Mononuclear cell (primary cell): ENCODE measurements around the gene GAB3. TPM values are rescaled to one million over a fixed set of nuclear protein-coding genes. Genes with fewer than 3 reads are reported as not detected.
A peak's percentile ranks its signal among the peaks of the same experiment; 100 is the strongest.

Experiments
- H3K27me3 ChIP-seq: 2 replicates; pipeline ENCODE4 v1.6.0; 2011; ENCODE audit warnings: low read length, control low read depth; ENCODE audit not compliant: insufficient read depth
- H3K4me1 ChIP-seq: 2 replicates; pipeline ENCODE4 v1.5.1; 2011; ENCODE audit warnings: mild to moderate bottlenecking, low read length, control low read depth; ENCODE audit not compliant: insufficient read depth
- H3K4me3 ChIP-seq: 2 replicates; pipeline ENCODE4 v1.5.1; 2011; ENCODE audit warnings: mild to moderate bottlenecking, low read length, moderate library complexity
- H3K9me3 ChIP-seq: 2 replicates; pipeline ENCODE4 v1.5.1; 2011; ENCODE audit warnings: low read depth, mild to moderate bottlenecking, control low read depth, low read length
- total RNA-seq: library from RNA; depleted of rRNA; stranded (reverse); fragments of >200 nt; gene quantifications from one replicate; pipeline ENCODE4 v1.2.3, GENCODE V29; 2012

GAB3 gene
- total RNA-seq, result 10.1 TPM

GRCh38 chrX:154750301-154751202 is at the start of gene GAB3:
Gene GAB3 (minus strand): TSS chrX:154751077. CDS start chrX:154751025, 52 bp downstream.
- Histone ChIP-seq H3K4me3 (peak within 1 kb of the TSS; percentile 58), H3K27me3 (no peaks in the 10 kb centered on the region)

GRCh38 chrX:154799556-154800348 is 48.9 kb upstream of the GAB3 start:
- Histone ChIP-seq H3K4me3 (no peak overlapping the region), H3K9me3 (no peaks in the 10 kb centered on the region), H3K27me3 (no peaks in the 10 kb centered on the region), H3K4me1 (peaks cover 87% of the 10 kb centered on the region)

More at GRCh38 chrX:154750301-154751202, at the start of gene GAB3:
- H3K9me3 ChIP-seq, result no peaks in the 10 kb centered on the region
- peaks cover 32% of the 10 kb centered on the region for H3K4me1 ChIP-seq

GRCh38 chrX:154797006-154797405 is 46.1 kb upstream of the GAB3 start:
- Histone ChIP-seq H3K9me3 (no peaks in the 10 kb centered on the region), H3K4me3 (no peak overlapping the region), H3K4me1 (peaks cover 72% of the 10 kb centered on the region), H3K27me3 (no peaks in the 10 kb centered on the region)

GRCh38 chrX:154795016-154795415 is 44.1 kb upstream of the GAB3 start:
- no peaks in the 10 kb centered on the region for H3K9me3 ChIP-seq
- no peaks in the 10 kb centered on the region for H3K27me3 ChIP-seq
- peaks cover 53% of the 10 kb centered on the region for H3K4me1 ChIP-seq
- H3K4me3 ChIP-seq, result no peak overlapping the region

- Histone ChIP-seq H3K4me3 (no peak overlapping the region), H3K9me3 (no peaks in the 10 kb centered on the region), H3K27me3 (no peaks in the 10 kb centered on the region), H3K4me1 (peaks cover 35% of the 10 kb centered on the region)
These were observed 42.4 kb upstream of the GAB3 start for GRCh38 chrX:154793084-154793795.

- no peaks in the 10 kb centered on the region for H3K27me3 ChIP-seq
- H3K9me3 ChIP-seq, result no peaks in the 10 kb centered on the region
- H3K4me1 ChIP-seq, result peaks cover 25% of the 10 kb centered on the region
These were observed 41.1 kb upstream of the GAB3 start for GRCh38 chrX:154791939-154792338.

GRCh38 chrX:154791467-154791866 is 40.6 kb upstream of the GAB3 start:
- Histone ChIP-seq H3K27me3 (no peaks in the 10 kb centered on the region), H3K4me1 (peaks cover 21% of the 10 kb centered on the region), H3K9me3 (no peaks in the 10 kb centered on the region), H3K4me3 (no peak overlapping the region)

More at GRCh38 chrX:154791939-154792338, 41.1 kb upstream of the GAB3 start:
- H3K4me3 ChIP-seq, result no peak overlapping the region

GRCh38 chrX:154785716-154786115 is 34.8 kb upstream of the GAB3 start:
- Histone ChIP-seq H3K9me3 (no peaks in the 10 kb centered on the region), H3K27me3 (no peaks in the 10 kb centered on the region), H3K4me1 (peaks cover 17% of the 10 kb centered on the region), H3K4me3 (no peak overlapping the region)

- Histone ChIP-seq H3K4me3 (no peak overlapping the region), H3K9me3 (no peaks in the 10 kb centered on the region), H3K4me1 (peaks cover 17% of the 10 kb centered on the region), H3K27me3 (no peaks in the 10 kb centered on the region)
These were observed 33.5 kb upstream of the GAB3 start for GRCh38 chrX:154784149-154784995.

GRCh38 chrX:154780968-154781367 is 30.1 kb upstream of the GAB3 start:
- H3K4me1 ChIP-seq, result peaks cover 13% of the 10 kb centered on the region
- H3K4me3 ChIP-seq, result no peak overlapping the region
- H3K27me3 ChIP-seq, result no peaks in the 10 kb centered on the region

GRCh38 chrX:154779261-154779660 is 28.4 kb upstream of the GAB3 start:
- Histone ChIP-seq H3K27me3 (no peaks in the 10 kb centered on the region), H3K4me1 (peaks cover 3% of the 10 kb centered on the region), H3K9me3 (no peaks in the 10 kb centered on the region), H3K4me3 (no peak overlapping the region)

More at GRCh38 chrX:154780968-154781367, 30.1 kb upstream of the GAB3 start:
- H3K9me3 ChIP-seq, result no peaks in the 10 kb centered on the region

- Histone ChIP-seq H3K4me3 (no peak overlapping the region), H3K27me3 (no peaks in the 10 kb centered on the region), H3K9me3 (no peaks in the 10 kb centered on the region), H3K4me1 (no peaks in the 10 kb centered on the region)
These were observed 25.9 kb upstream of the GAB3 start for GRCh38 chrX:154776753-154777152.

GRCh38 chrX:154775419-154776349 is 24.8 kb upstream of the GAB3 start:
- no peaks in the 10 kb centered on the region for H3K27me3 ChIP-seq
- H3K4me1 ChIP-seq, result no peaks in the 10 kb centered on the region
- H3K9me3 ChIP-seq, result no peaks in the 10 kb centered on the region
- H3K4me3 ChIP-seq, result no peak overlapping the region
